ENCODE results near the gene PTPRM. TPM values are rescaled to one million over a fixed set of nuclear protein-coding genes. Genes with fewer than 3 reads are reported as not detected.

The PTPRM gene
- total and polyA plus RNA-seq, 2 of the 4 experiments (the other 2 are of a cell fraction): 28.3 to 51.2 TPM

GRCh38 chr18:7872569-7872968 is 305.5 kb downstream of the PTPRM start:
- H2AK5ac ChIP-seq (ENCODE audit: low read depth, low read length): no peak overlapping the region
- H3K9me3 ChIP-seq (ENCODE audit: control insufficient read depth, insufficient read depth, low read length): no peaks in the 10 kb centered on the region; the same call in 1 of the 2 replicates
- H2AFZ ChIP-seq (replicated peaks; ENCODE audit: low read length, poor library complexity): no peak overlapping the region
- no peak overlapping the region for H2BK15ac ChIP-seq (ENCODE audit: low read depth, low read length)
- H4K8ac ChIP-seq (ENCODE audit: low read depth in 2 of 2, low read length in 2 of 2): no peak overlapping the region
- no peaks in the 10 kb centered on the region for H3K36me3 ChIP-seq (ENCODE audit: control insufficient read depth, insufficient read depth, low read length)
- in situ Hi-C loops (cut with MboI; ENCODE audit: low sequenced_read_pairs): no loop called here
- H3K18ac ChIP-seq (ENCODE audit: low read depth, low read length): no peak overlapping the region
- CTCF ChIA-PET: no interaction called here
- dilution Hi-C loops (cut with HindIII; ENCODE audit: low sequenced_read_pairs, unreplicated experiment): no loop called here
- no peak overlapping the region for H3K14ac ChIP-seq (replicated peaks; ENCODE audit: low read depth, low read length)
- DNase-seq: peak; percentile 62
- no peak overlapping the region for H2BK120ac ChIP-seq (ENCODE audit: low read depth, low read length)
- H2BK20ac ChIP-seq (ENCODE audit: low read depth, low read length): no peak overlapping the region
- H2BK5ac ChIP-seq (ENCODE audit: low read depth, low read length, poor library complexity, severe bottlenecking): no peak overlapping the region
- peaks cover 0 to 12% of the 10 kb centered on the region in 2 experiments; a peak in 1 of 4 replicates for H3K79me1 ChIP-seq (ENCODE audit: low read depth in 1 of 2, low read length in 2 of 2)
- peaks cover 7% of the 10 kb centered on the region for H3K4me1 ChIP-seq (ENCODE audit: control insufficient read depth, insufficient read depth, low read length)
- H3K27me3 ChIP-seq (ENCODE audit: control insufficient read depth, insufficient read depth, low read length): no peaks in the 10 kb centered on the region
- intact Hi-C loops (cut with micrococcal nuclease): no loop called here
- no peak overlapping the region for H3K23ac ChIP-seq (ENCODE audit: low read depth, low read length)
- peak; percentile 79 for ATAC-seq (ENCODE audit: low read depth)
- BruUV-seq (replicated peaks): no TSS peak
- H4K91ac ChIP-seq (ENCODE audit: insufficient read depth, low read depth, low read length): no peak overlapping the region
- no peak overlapping the region for H3K9ac ChIP-seq (ENCODE audit: low read depth, low read length)
- H3K4ac ChIP-seq (ENCODE audit: low read depth, low read length): no peak overlapping the region
- POLR2A ChIA-PET (ENCODE audit: unreplicated experiment): interaction anchor here (0.5 kb wide), 1 partner anchor 306 kb away, joined by 5 read pairs; no protein-coding TSS in a partner anchor
- no peak overlapping the region for H2AK9ac ChIP-seq (replicated peaks; ENCODE audit: low read depth, low read length, poor library complexity)
- H3K56ac ChIP-seq (ENCODE audit: extremely low read depth, insufficient read depth, low read length): no peak overlapping the region
- H3K4me2 ChIP-seq (ENCODE audit: low read depth, low read length): no peak overlapping the region
- WGBS, 2 experiments (ENCODE audit: extremely low coverage in 2 of 2, insufficient read length in 1 of 2): no CpG with 5 or more reads among the region's 3 CpGs
- TF ChIP-seq NFE2L2 (IDR thresholded peaks at IDR 0.05; ENCODE audit: low read depth, low read length): no peak
- no peak for TF ChIP-seq RCOR1 (IDR thresholded peaks at IDR 0.05; ENCODE audit: insufficient replicate concordance, low read length)
- TF ChIP-seq FOS (IDR thresholded peaks at IDR 0.05; ENCODE audit: low read depth, low read length): 0 out of 2 replicates have a peak, but pooled peaks have one; percentile 28
- no peak for TF ChIP-seq CHD1 (IDR thresholded peaks at IDR 0.05; ENCODE audit: low read depth, low read length)
- TF ChIP-seq MXI1 (IDR thresholded peaks at IDR 0.05; ENCODE audit: borderline replicate concordance, low read depth, low read length): no peak
- TF ChIP-seq RFX5 (IDR thresholded peaks at IDR 0.05; ENCODE audit: low read depth, low read length): no peak
- TF ChIP-seq MAFK (IDR thresholded peaks at IDR 0.05; ENCODE audit: low read depth, low read length): no peak
- TF ChIP-seq RAD21 (IDR thresholded peaks at IDR 0.05; ENCODE audit: low read length): peak; percentile 48
- no peak for TF ChIP-seq POLR2A (IDR thresholded peaks at IDR 0.05; ENCODE audit: low read depth, low read length)
- TF ChIP-seq, protein P1, sequence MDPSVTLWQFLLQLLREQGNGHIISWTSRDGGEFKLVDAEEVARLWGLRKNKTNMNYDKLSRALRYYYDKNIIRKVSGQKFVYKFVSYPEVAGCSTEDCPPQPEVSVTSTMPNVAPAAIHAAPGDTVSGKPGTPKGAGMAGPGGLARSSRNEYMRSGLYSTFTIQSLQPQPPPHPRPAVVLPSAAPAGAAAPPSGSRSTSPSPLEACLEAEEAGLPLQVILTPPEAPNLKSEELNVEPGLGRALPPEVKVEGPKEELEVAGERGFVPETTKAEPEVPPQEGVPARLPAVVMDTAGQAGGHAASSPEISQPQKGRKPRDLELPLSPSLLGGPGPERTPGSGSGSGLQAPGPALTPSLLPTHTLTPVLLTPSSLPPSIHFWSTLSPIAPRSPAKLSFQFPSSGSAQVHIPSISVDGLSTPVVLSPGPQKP (IDR thresholded peaks at IDR 0.05; ENCODE audit: borderline replicate concordance, low read depth, low read length): no peak
- peak; percentile 36; the same call in 1 of the 2 replicates for TF ChIP-seq CEBPB (IDR thresholded peaks at IDR 0.05; ENCODE audit: low read depth, low read length)
- no peak for TF ChIP-seq USF2 (IDR thresholded peaks at IDR 0.05; ENCODE audit: low read depth, low read length)
- TF ChIP-seq CTCF (conservative IDR thresholded peaks at IDR 0.05; ENCODE audit: low read depth, low read length): peak; percentile 31; the same call in 1 of the 2 replicates
- 0 out of 2 replicates have a peak, but pooled peaks have one; percentile 32 for TF ChIP-seq SMC3 (IDR thresholded peaks at IDR 0.05; ENCODE audit: low read depth, low read length)
- no peak for TF ChIP-seq MAZ (IDR thresholded peaks at IDR 0.05; ENCODE audit: borderline replicate concordance, low read depth, low read length)
- TF ChIP-seq BHLHE40 (IDR thresholded peaks at IDR 0.05; ENCODE audit: low read depth, low read length): no peak
- H3K9me1 ChIP-seq (ENCODE audit: insufficient read depth, low read length): peaks cover 3% of the 10 kb centered on the region; the same call in 1 of the 2 replicates
- H3K27ac ChIP-seq (ENCODE audit: insufficient read depth, low read length): no peak overlapping the region
- no peak overlapping the region for H4K5ac ChIP-seq (ENCODE audit: low read depth, low read length)
- H4K20me1 ChIP-seq (ENCODE audit: insufficient read depth, low read length): peaks cover 6% of the 10 kb centered on the region; the same call in 1 of the 2 replicates
- no peak overlapping the region for H3K4me3 ChIP-seq (ENCODE audit: insufficient read depth, low read depth, low read length)
